ENCODE data around the gene TMEM200A. TPM values are rescaled to one million over a fixed set of nuclear protein-coding genes. Genes with fewer than 3 reads are reported as not detected.
"Not testable (repeated sequence)": the region's sequence is repeated elsewhere in the genome, so short reads cannot be mapped to it uniquely, and the experiment has no call there.

TMEM200A gene
- total RNA-seq: 7.4 and 7.8 TPM in 2 replicates

- intact Hi-C loops (cut with micrococcal nuclease): loop anchor here (1.0 to 10.0 kb wide), 6 partner anchors 43 to 871 kb away; no protein-coding TSS in a partner anchor
Measured at GRCh38 chr6:130365166-130366106, at the start of gene TMEM200A. TSS of gene TMEM200A (plus strand) at chr6:130366017. CDS start at chr6:130440423, 74,406 bp downstream.

- intact Hi-C loops (cut with micrococcal nuclease): loop anchor here (2.0 kb wide), 1 partner anchor 26 kb away; no protein-coding TSS in a partner anchor
Measured at GRCh38 chr6:130320908-130321307, 44.9 kb upstream of the TMEM200A start.

GRCh38 chr6:130322673-130323268 is 43.0 kb upstream of the TMEM200A start:
- intact Hi-C loops (cut with micrococcal nuclease): loop anchor here (1.0 to 2.0 kb wide), 7 partner anchors 42 to 550 kb away; no protein-coding TSS in a partner anchor

GRCh38 chr6:130324657-130325056 is 41.2 kb upstream of the TMEM200A start:
- intact Hi-C loops (cut with micrococcal nuclease): no loop called here

- intact Hi-C loops (cut with micrococcal nuclease): no loop called here
Measured at GRCh38 chr6:130326496-130326895, 39.3 kb upstream of the TMEM200A start.

- intact Hi-C loops (cut with micrococcal nuclease): no loop called here
Measured at GRCh38 chr6:130337534-130337933, 28.3 kb upstream of the TMEM200A start.

- intact Hi-C loops (cut with micrococcal nuclease): not testable (repeated sequence)
Measured at GRCh38 chr6:130346324-130346723, 19.5 kb upstream of the TMEM200A start.

GRCh38 chr6:130354322-130354721 is 11.5 kb upstream of the TMEM200A start:
- intact Hi-C loops (cut with micrococcal nuclease): no loop called here

- intact Hi-C loops (cut with micrococcal nuclease): no loop called here
Measured at GRCh38 chr6:130355572-130355971, 10.2 kb upstream of the TMEM200A start.

GRCh38 chr6:130357436-130357835 is 8.4 kb upstream of the TMEM200A start:
- intact Hi-C loops (cut with micrococcal nuclease): no loop called here

- intact Hi-C loops (cut with micrococcal nuclease): loop anchor here (10.0 kb wide), 1 partner anchor 865 kb away; no protein-coding TSS in a partner anchor
Measured at GRCh38 chr6:130359736-130360135, 6.1 kb upstream of the TMEM200A start.

- intact Hi-C loops (cut with micrococcal nuclease): loop anchor here (10.0 kb wide), 1 partner anchor 867 kb away; no protein-coding TSS in a partner anchor
Measured at GRCh38 chr6:130362128-130362527, 3.7 kb upstream of the TMEM200A start.

GRCh38 chr6:130364224-130364780 is 1.5 kb upstream of the TMEM200A start:
- intact Hi-C loops (cut with micrococcal nuclease): loop anchor here (2.0 to 10.0 kb wide), 4 partner anchors 42 to 870 kb away; no protein-coding TSS in a partner anchor

- intact Hi-C loops (cut with micrococcal nuclease): loop anchor here (1.0 to 10.0 kb wide), 3 partner anchors 15 to 872 kb away; no protein-coding TSS in a partner anchor
Measured at GRCh38 chr6:130366107-130367005, 539 bp downstream of the TMEM200A start.

GRCh38 chr6:130367767-130368166 is 1.9 kb downstream of the TMEM200A start:
- intact Hi-C loops (cut with micrococcal nuclease): loop anchor here (1.0 to 10.0 kb wide), 3 partner anchors 14 to 873 kb away; no protein-coding TSS in a partner anchor

- intact Hi-C loops (cut with micrococcal nuclease): loop anchor here (5.0 to 10.0 kb wide), 2 partner anchors 209 to 874 kb away; no protein-coding TSS in a partner anchor
Measured at GRCh38 chr6:130368576-130368975, 2.8 kb downstream of the TMEM200A start.

- intact Hi-C loops (cut with micrococcal nuclease): loop anchor here (5.0 to 10.0 kb wide), 2 partner anchors 207 to 875 kb away; no protein-coding TSS in a partner anchor
Measured at GRCh38 chr6:130369831-130370230, 4.0 kb downstream of the TMEM200A start.

GRCh38 chr6:130371921-130372420 is 6.2 kb downstream of the TMEM200A start:
- intact Hi-C loops (cut with micrococcal nuclease): no loop called here

- intact Hi-C loops (cut with micrococcal nuclease): no loop called here
Measured at GRCh38 chr6:130372786-130373185, 7.0 kb downstream of the TMEM200A start.

- intact Hi-C loops (cut with micrococcal nuclease): no loop called here
Measured at GRCh38 chr6:130373992-130374391, 8.2 kb downstream of the TMEM200A start.
